GM21423 (cell line): Measurements from ENCODE around the gene TXNL4A.
"Not testable (repeated sequence)": the region's sequence is repeated elsewhere in the genome, so short reads cannot be mapped to it uniquely, and the experiment has no call there.

ENCODE experiments used
- ATAC-seq: cut with Tn5 transposase; IDR thresholded peaks from one replicate; pipeline ENCODE4 v1.9.1; 2021; ENCODE audit warnings: mild to moderate bottlenecking, moderate library complexity; ENCODE audit not compliant: unreplicated experiment

TXNL4A gene

GRCh38 chr18:79964330-79965118 is 23.8 kb downstream of the TXNL4A start, which contains the start of gene HSBP1L1:
Gene HSBP1L1, plus strand, starts transcription at chr18:79964643. Its CDS starts 93 bp downstream, at chr18:79964736.
- ATAC-seq = peak; percentile 82

- ATAC-seq = no peak
Measured at GRCh38 chr18:79963658-79964329, 24.6 kb downstream of the TXNL4A start.

- ATAC-seq = peak; percentile 30
Measured at GRCh38 chr18:79962835-79963657, 25.3 kb downstream of the TXNL4A start.

GRCh38 chr18:79962311-79962710 is 26.1 kb downstream of the TXNL4A start:
- no peak for ATAC-seq

GRCh38 chr18:79961527-79962291 is 26.7 kb downstream of the TXNL4A start:
- no peak for ATAC-seq

- ATAC-seq = no peak
Measured at GRCh38 chr18:79960921-79961526, 27.3 kb downstream of the TXNL4A start.

- not testable (repeated sequence) for ATAC-seq
Measured at GRCh38 chr18:79960161-79960801, 28.1 kb downstream of the TXNL4A start.

- no peak for ATAC-seq
Measured at GRCh38 chr18:79958981-79959380, 29.4 kb downstream of the TXNL4A start.

- no peak for ATAC-seq
Measured at GRCh38 chr18:79956276-79956675, 32.1 kb downstream of the TXNL4A start.

GRCh38 chr18:79955302-79956075 is 32.9 kb downstream of the TXNL4A start:
- no peak for ATAC-seq

GRCh38 chr18:79954791-79955190 is 33.6 kb downstream of the TXNL4A start:
- ATAC-seq = no peak

- no peak for ATAC-seq
Measured at GRCh38 chr18:79953971-79954651, 34.3 kb downstream of the TXNL4A start.

- ATAC-seq = no peak
Measured at GRCh38 chr18:79952996-79953559, 35.3 kb downstream of the TXNL4A start.

GRCh38 chr18:79952456-79952995 is 35.8 kb downstream of the TXNL4A start:
- ATAC-seq = no peak

- ATAC-seq = peak; percentile 84
Measured at GRCh38 chr18:79951545-79952455, 36.6 kb downstream of the TXNL4A start, which contains the start of gene SLC66A2. Gene SLC66A2, minus strand, starts transcription at chr18:79951653. Its CDS starts 727 bp downstream, at chr18:79950926.

- peak; percentile 31 for ATAC-seq
Measured at GRCh38 chr18:79950515-79951341, 37.6 kb downstream of the TXNL4A start.
